ENCODE data around the gene CELSR2. TPM values are rescaled to one million over a fixed set of nuclear protein-coding genes. Genes with fewer than 3 reads are reported as not detected.
"Not testable (repeated sequence)": the region's sequence is repeated elsewhere in the genome, so short reads cannot be mapped to it uniquely, and the experiment has no call there.

Gene CELSR2
- polyA plus RNA-seq, 1 donor: 11.3 TPM

- Histone ChIP-seq H3K4me1 (ENCODE audit: control insufficient read depth, insufficient read depth, low read length) (peaks cover 6% of the 10 kb centered on the region), H3K27ac (ENCODE audit: low read length) (no peak overlapping the region), H3K27me3 (ENCODE audit: control insufficient read depth, insufficient read depth, low read length) (no peaks in the 10 kb centered on the region), H3K36me3 (ENCODE audit: control insufficient read depth, insufficient read depth, low read length) (no peaks in the 10 kb centered on the region), H3K9me3 (ENCODE audit: control insufficient read depth, low read depth, low read length) (no peaks in the 10 kb centered on the region), H3K4me3 (ENCODE audit: low read length) (no peak overlapping the region)
- no CpG with 5 or more reads among the region's 8 CpGs for WGBS (ENCODE audit: insufficient coverage, low lambda C conversion rate)
- DNase-seq: no peak
Measured at GRCh38 chr1:109210058-109210457, 39.3 kb upstream of the CELSR2 start.

GRCh38 chr1:109213345-109213823 is 36.0 kb upstream of the CELSR2 start:
- Histone ChIP-seq H3K4me3 (ENCODE audit: low read length) (peak overlapping the region; percentile 84), H3K36me3 (ENCODE audit: control insufficient read depth, insufficient read depth, low read length) (no peaks in the 10 kb centered on the region), H3K9me3 (ENCODE audit: control insufficient read depth, low read depth, low read length) (no peaks in the 10 kb centered on the region), H3K27me3 (ENCODE audit: control insufficient read depth, insufficient read depth, low read length) (no peaks in the 10 kb centered on the region), H3K4me1 (ENCODE audit: control insufficient read depth, insufficient read depth, low read length) (peaks cover 12% of the 10 kb centered on the region), H3K27ac (ENCODE audit: low read length) (peak overlapping the region; percentile 52)
- WGBS (ENCODE audit: insufficient coverage, low lambda C conversion rate): no CpG with 5 or more reads among the region's 10 CpGs
- DNase-seq: no peak

- Histone ChIP-seq H3K4me3 (ENCODE audit: low read length) (peak within 1 kb of the TSS; percentile 84), H3K27ac (ENCODE audit: low read length) (peak within 1 kb of the TSS; percentile 85), H3K36me3 (ENCODE audit: control insufficient read depth, insufficient read depth, low read length) (no peaks in the 10 kb centered on the region), H3K27me3 (ENCODE audit: control insufficient read depth, insufficient read depth, low read length) (no peaks in the 10 kb centered on the region), H3K4me1 (ENCODE audit: control insufficient read depth, insufficient read depth, low read length) (peaks cover 12% of the 10 kb centered on the region), H3K9me3 (ENCODE audit: control insufficient read depth, low read depth, low read length) (no peaks in the 10 kb centered on the region)
- WGBS (ENCODE audit: insufficient coverage, low lambda C conversion rate): 0% methylated on average over 2 of the region's 64 CpGs
- DNase-seq: peak; percentile 93
Measured at GRCh38 chr1:109213824-109214693, 35.3 kb upstream of the CELSR2 start, which contains the start of gene SARS1. Gene SARS1 (plus strand): TSS chr1:109213918. CDS start chr1:109213993, 75 bp downstream.

GRCh38 chr1:109214695-109215623 is 34.4 kb upstream of the CELSR2 start:
- H3K27ac ChIP-seq (ENCODE audit: low read length): peak overlapping the region; percentile 85
- no CpG with 5 or more reads among the region's 13 CpGs for WGBS (ENCODE audit: insufficient coverage, low lambda C conversion rate)
- H3K4me3 ChIP-seq (ENCODE audit: low read length): peak overlapping the region; percentile 84
- H3K36me3 ChIP-seq (ENCODE audit: control insufficient read depth, insufficient read depth, low read length): no peaks in the 10 kb centered on the region
- H3K9me3 ChIP-seq (ENCODE audit: control insufficient read depth, low read depth, low read length): no peaks in the 10 kb centered on the region
- DNase-seq: peak; percentile 43 to 71
- peaks cover 12% of the 10 kb centered on the region for H3K4me1 ChIP-seq (ENCODE audit: control insufficient read depth, insufficient read depth, low read length)
- H3K27me3 ChIP-seq (ENCODE audit: control insufficient read depth, insufficient read depth, low read length): no peaks in the 10 kb centered on the region

GRCh38 chr1:109216662-109217061 is 32.7 kb upstream of the CELSR2 start:
- Histone ChIP-seq H3K27ac (ENCODE audit: low read length) (no peak overlapping the region), H3K36me3 (ENCODE audit: control insufficient read depth, insufficient read depth, low read length) (no peaks in the 10 kb centered on the region), H3K27me3 (ENCODE audit: control insufficient read depth, insufficient read depth, low read length) (no peaks in the 10 kb centered on the region), H3K4me1 (ENCODE audit: control insufficient read depth, insufficient read depth, low read length) (peaks cover 12% of the 10 kb centered on the region), H3K9me3 (ENCODE audit: control insufficient read depth, low read depth, low read length) (no peaks in the 10 kb centered on the region), H3K4me3 (ENCODE audit: low read length) (no peak overlapping the region)
- no CpG with 5 or more reads among the region's 4 CpGs for WGBS (ENCODE audit: insufficient coverage, low lambda C conversion rate)
- peak in 1 of 2 donors; percentile 32 for DNase-seq

- Histone ChIP-seq H3K27ac (ENCODE audit: low read length) (peak overlapping the region; percentile 46), H3K36me3 (ENCODE audit: control insufficient read depth, insufficient read depth, low read length) (no peaks in the 10 kb centered on the region), H3K4me1 (ENCODE audit: control insufficient read depth, insufficient read depth, low read length) (peaks cover 8% of the 10 kb centered on the region), H3K4me3 (ENCODE audit: low read length) (no peak overlapping the region), H3K9me3 (ENCODE audit: control insufficient read depth, low read depth, low read length) (no peaks in the 10 kb centered on the region), H3K27me3 (ENCODE audit: control insufficient read depth, insufficient read depth, low read length) (no peaks in the 10 kb centered on the region)
- peak; percentile 76 to 88 for DNase-seq
- WGBS (ENCODE audit: insufficient coverage, low lambda C conversion rate): 63% methylated on average over 1 of the region's 3 CpGs
Measured at GRCh38 chr1:109218516-109218915, 30.8 kb upstream of the CELSR2 start.

GRCh38 chr1:109221201-109221600 is 28.1 kb upstream of the CELSR2 start:
- not testable (repeated sequence) for H3K9me3 ChIP-seq (ENCODE audit: control insufficient read depth, low read depth, low read length); H3K4me1 ChIP-seq (ENCODE audit: control insufficient read depth, insufficient read depth, low read length); DNase-seq; H3K27ac ChIP-seq (ENCODE audit: low read length); H3K4me3 ChIP-seq (ENCODE audit: low read length); H3K27me3 ChIP-seq (ENCODE audit: control insufficient read depth, insufficient read depth, low read length)
- peaks cover 12% of the 10 kb centered on the region for H3K36me3 ChIP-seq (ENCODE audit: control insufficient read depth, insufficient read depth, low read length)
- WGBS (ENCODE audit: insufficient coverage, low lambda C conversion rate): 86% methylated on average over 1 of the region's 9 CpGs

- DNase-seq: no peak
- H3K36me3 ChIP-seq (ENCODE audit: control insufficient read depth, insufficient read depth, low read length): peaks cover 44% of the 10 kb centered on the region
- WGBS (ENCODE audit: insufficient coverage, low lambda C conversion rate): 100% methylated on average over 1 of the region's 3 CpGs
Measured at GRCh38 chr1:109225308-109225707, 24.0 kb upstream of the CELSR2 start.

GRCh38 chr1:109225711-109226445 is 23.5 kb upstream of the CELSR2 start:
- 80% methylated on average over 1 of the region's 5 CpGs for WGBS (ENCODE audit: insufficient coverage, low lambda C conversion rate)
- Histone ChIP-seq H3K36me3 (ENCODE audit: control insufficient read depth, insufficient read depth, low read length) (peaks cover 49% of the 10 kb centered on the region), H3K27me3 (ENCODE audit: control insufficient read depth, insufficient read depth, low read length) (no peaks in the 10 kb centered on the region)

More at GRCh38 chr1:109225308-109225707, 24.0 kb upstream of the CELSR2 start:
- H3K27ac ChIP-seq (ENCODE audit: low read length): no peak overlapping the region
- no peaks in the 10 kb centered on the region for H3K9me3 ChIP-seq (ENCODE audit: control insufficient read depth, low read depth, low read length)
- no peak overlapping the region for H3K4me3 ChIP-seq (ENCODE audit: low read length)
- no peaks in the 10 kb centered on the region for H3K4me1 ChIP-seq (ENCODE audit: control insufficient read depth, insufficient read depth, low read length)
- no peaks in the 10 kb centered on the region for H3K27me3 ChIP-seq (ENCODE audit: control insufficient read depth, insufficient read depth, low read length)

More at GRCh38 chr1:109225711-109226445, 23.5 kb upstream of the CELSR2 start:
- Histone ChIP-seq H3K9me3 (ENCODE audit: control insufficient read depth, low read depth, low read length) (no peaks in the 10 kb centered on the region), H3K4me1 (ENCODE audit: control insufficient read depth, insufficient read depth, low read length) (no peaks in the 10 kb centered on the region), H3K4me3 (ENCODE audit: low read length) (no peak overlapping the region), H3K27ac (ENCODE audit: low read length) (no peak overlapping the region)
- DNase-seq: no peak

Data from large intestine (tissue), 3 donors.